Epithelial cell of proximal tubule (primary cell): ENCODE data around the gene NR3C2. TPM values are rescaled to one million over a fixed set of nuclear protein-coding genes. Genes with fewer than 3 reads are reported as not detected.
A peak's percentile ranks its signal among the peaks of the same experiment; 100 is the strongest.

ENCODE experiments used
- DNase-seq: peaks from one replicate; pipeline ENCODE4 v3.0.0-alpha.2; 2011; ENCODE audit warnings: low read depth
- H3K4me3 ChIP-seq: 2 replicates; pipeline ENCODE4 v1.5.1; 2011; ENCODE audit warnings: low read depth, mild to moderate bottlenecking, low read length
- CTCF ChIP-seq: conservative IDR thresholded peaks from 2 replicates; pipeline ENCODE4 v1.5.1; 2012; ENCODE audit warnings: low read depth, mild to moderate bottlenecking, low read length
- total RNA-seq: library from RNA; depleted of rRNA; stranded (reverse); fragments of >200 nt; gene quantifications from 2 replicates; pipeline ENCODE4 v1.2.3, GENCODE V29; 2015

The NR3C2 gene
- total RNA-seq, 1 donor from 2014 or later = 0.98 TPM

GRCh38 chr4:148266921-148267320 lies 175.3 kb downstream of the NR3C2 start:
- no peak for DNase-seq
- H3K4me3 ChIP-seq = no peak overlapping the region
- TF ChIP-seq CTCF = no peak

GRCh38 chr4:148266240-148266639 lies 176.0 kb downstream of the NR3C2 start:
- no peak for TF ChIP-seq CTCF
- DNase-seq = no peak
- no peak overlapping the region for H3K4me3 ChIP-seq

- DNase-seq = no peak
- no peak overlapping the region for H3K4me3 ChIP-seq
- no peak for TF ChIP-seq CTCF
Measured at GRCh38 chr4:148265627-148266026, 176.6 kb downstream of the NR3C2 start.

GRCh38 chr4:148263802-148264201 lies 178.4 kb downstream of the NR3C2 start:
- no peak for DNase-seq
- H3K4me3 ChIP-seq = no peak overlapping the region
- TF ChIP-seq CTCF = no peak

GRCh38 chr4:148263127-148263526 lies 179.1 kb downstream of the NR3C2 start:
- no peak for TF ChIP-seq CTCF
- H3K4me3 ChIP-seq = no peak overlapping the region
- DNase-seq = no peak

GRCh38 chr4:148261848-148262247 lies 180.4 kb downstream of the NR3C2 start:
- H3K4me3 ChIP-seq = no peak overlapping the region
- DNase-seq = peak; percentile 85
- no peak for TF ChIP-seq CTCF

GRCh38 chr4:148259841-148260240 lies 182.4 kb downstream of the NR3C2 start:
- TF ChIP-seq CTCF = no peak
- H3K4me3 ChIP-seq = no peak overlapping the region
- DNase-seq = no peak
